WERI-Rb-1 (cell line): ENCODE results near the gene STRA6.

Source experiments
- DNase-seq: peaks from one replicate; pipeline ENCODE4 v3.0.0-alpha.2; 2020
- H3K27ac ChIP-seq: fragments of 250-450 bp; sonication (Bioruptor Pico); 2 replicates; pipeline ENCODE4 v1.5.1; 2020; ENCODE audit warnings: mild to moderate bottlenecking, moderate library complexity
- H3K27me3 ChIP-seq: fragments of 250-450 bp; sonication (Bioruptor Pico); 2 replicates; pipeline ENCODE4 v1.5.1; 2021; ENCODE audit warnings: mild to moderate bottlenecking, low read depth, moderate library complexity; ENCODE audit not compliant: insufficient read depth, severe bottlenecking
- H3K36me3 ChIP-seq: fragments of 250-450 bp; sonication (Bioruptor Pico); 2 replicates; pipeline ENCODE4 v1.5.1; 2020; ENCODE audit warnings: mild to moderate bottlenecking, moderate library complexity
- H3K4me3 ChIP-seq: 2 replicates; pipeline ENCODE4 v1.5.1; 2011; ENCODE audit warnings: low read depth, mild to moderate bottlenecking, control low read depth, low read length
- H3K9me3 ChIP-seq: fragments of 250-450 bp; sonication (Bioruptor Pico); 2 replicates; pipeline ENCODE4 v1.5.1; 2021; ENCODE audit warnings: mild to moderate bottlenecking, moderate library complexity; ENCODE audit not compliant: severe bottlenecking
- TF ChIP-seq, protein P1 (sequence below): IDR thresholded peaks from 2 replicates; pipeline ENCODE4 v1.5.1; 2011; ENCODE audit warnings: low read depth, mild to moderate bottlenecking, control low read depth, inconsistent platforms, low read length

Gene STRA6

DNA sequence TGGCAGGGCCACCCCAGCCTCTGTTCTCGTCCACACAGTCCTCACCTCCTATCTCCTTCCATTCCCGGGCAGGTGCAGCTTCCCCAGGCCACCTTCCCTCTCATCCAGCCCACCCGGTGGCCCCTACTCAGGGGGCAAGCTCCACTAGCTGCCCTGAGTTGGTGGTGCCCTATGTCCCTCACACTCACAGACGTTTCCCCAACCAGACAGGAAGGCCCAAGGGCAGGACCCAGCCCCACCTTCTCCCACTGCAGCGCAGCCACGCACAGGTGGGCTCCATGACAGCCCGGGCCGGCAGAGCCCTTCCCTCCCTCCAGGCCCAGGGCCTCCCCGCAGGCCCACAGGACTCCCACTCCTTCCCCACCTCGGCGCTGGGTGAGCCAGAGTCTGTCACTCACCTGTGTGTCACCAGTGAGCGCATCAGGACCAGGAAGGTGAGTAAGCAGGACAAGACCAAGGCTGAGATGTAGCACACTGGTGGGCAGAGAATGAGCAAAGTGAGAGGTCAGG, 17.9 kb downstream of the STRA6 start:
- Histone ChIP-seq H3K9me3 (no peaks in the 10 kb centered on the region), H3K27ac (no peak overlapping the region), H3K4me3 (no peak overlapping the region), H3K27me3 (no peaks in the 10 kb centered on the region), H3K36me3 (peaks cover 56% of the 10 kb centered on the region)
- no peak for DNase-seq
- TF ChIP-seq, protein P1, sequence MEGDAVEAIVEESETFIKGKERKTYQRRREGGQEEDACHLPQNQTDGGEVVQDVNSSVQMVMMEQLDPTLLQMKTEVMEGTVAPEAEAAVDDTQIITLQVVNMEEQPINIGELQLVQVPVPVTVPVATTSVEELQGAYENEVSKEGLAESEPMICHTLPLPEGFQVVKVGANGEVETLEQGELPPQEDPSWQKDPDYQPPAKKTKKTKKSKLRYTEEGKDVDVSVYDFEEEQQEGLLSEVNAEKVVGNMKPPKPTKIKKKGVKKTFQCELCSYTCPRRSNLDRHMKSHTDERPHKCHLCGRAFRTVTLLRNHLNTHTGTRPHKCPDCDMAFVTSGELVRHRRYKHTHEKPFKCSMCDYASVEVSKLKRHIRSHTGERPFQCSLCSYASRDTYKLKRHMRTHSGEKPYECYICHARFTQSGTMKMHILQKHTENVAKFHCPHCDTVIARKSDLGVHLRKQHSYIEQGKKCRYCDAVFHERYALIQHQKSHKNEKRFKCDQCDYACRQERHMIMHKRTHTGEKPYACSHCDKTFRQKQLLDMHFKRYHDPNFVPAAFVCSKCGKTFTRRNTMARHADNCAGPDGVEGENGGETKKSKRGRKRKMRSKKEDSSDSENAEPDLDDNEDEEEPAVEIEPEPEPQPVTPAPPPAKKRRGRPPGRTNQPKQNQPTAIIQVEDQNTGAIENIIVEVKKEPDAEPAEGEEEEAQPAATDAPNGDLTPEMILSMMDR = no peak

DNA sequence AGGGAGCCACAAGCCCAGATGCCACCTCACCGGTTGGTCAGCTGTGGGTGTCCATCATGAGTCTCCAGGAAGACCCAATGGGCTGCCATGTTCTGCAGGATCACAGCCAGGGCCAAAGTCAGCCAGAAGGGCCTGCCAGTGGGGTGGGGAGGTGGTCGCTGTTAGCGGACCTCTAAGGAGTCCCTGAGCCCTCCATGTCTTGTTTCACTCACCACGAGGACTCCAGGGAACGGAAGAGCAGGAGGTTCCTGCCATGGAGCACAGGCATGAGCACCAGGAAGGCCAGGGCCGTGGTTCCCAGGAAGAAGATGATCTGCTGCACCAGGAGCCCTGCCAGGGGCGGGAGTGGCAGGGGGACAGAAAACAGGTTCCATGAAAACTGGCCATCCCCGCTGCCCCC, 20.5 kb downstream of the STRA6 start:
- Histone ChIP-seq H3K27ac (no peak overlapping the region), H3K4me3 (no peak overlapping the region), H3K36me3 (peaks cover 52% of the 10 kb centered on the region), H3K9me3 (no peaks in the 10 kb centered on the region), H3K27me3 (no peaks in the 10 kb centered on the region)
- TF ChIP-seq, protein P1 = no peak
- DNase-seq = no peak

DNA sequence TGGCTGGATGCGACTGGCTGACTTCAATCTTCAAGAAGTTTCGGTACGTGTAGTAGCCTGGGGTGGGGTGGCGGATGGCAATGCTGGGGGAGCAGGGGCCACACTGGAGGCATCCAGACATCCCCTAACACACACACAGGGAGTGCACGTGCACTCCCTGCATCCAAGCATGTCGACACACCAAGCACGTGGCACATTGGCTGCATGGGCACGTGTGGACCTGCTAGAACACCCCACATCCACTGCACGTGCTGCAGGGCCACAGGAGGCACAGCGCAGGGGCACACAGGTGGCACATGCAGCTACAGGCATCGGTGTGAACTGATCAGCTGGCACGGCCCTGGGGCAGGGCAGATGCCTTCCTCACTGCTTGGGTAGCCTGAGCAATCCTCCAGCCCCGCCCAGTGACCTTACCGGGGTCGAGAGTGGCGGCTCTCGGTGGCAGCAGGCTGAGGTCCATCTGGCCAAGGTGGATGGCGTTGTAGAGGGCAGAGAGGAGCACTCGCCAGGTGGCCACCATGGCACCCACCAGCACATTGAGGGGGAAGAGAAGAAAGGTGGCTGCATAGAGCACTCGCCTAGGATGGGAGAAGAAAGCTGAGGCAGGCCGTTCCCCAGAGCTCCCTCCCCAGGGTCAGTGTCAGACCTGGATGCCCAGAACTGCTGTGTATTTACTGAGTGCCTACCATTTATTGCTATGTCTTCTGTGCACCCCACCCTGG, 21.5 kb downstream of the STRA6 start:
- TF ChIP-seq, protein P1 = no peak
- DNase-seq = no peak

DNA sequence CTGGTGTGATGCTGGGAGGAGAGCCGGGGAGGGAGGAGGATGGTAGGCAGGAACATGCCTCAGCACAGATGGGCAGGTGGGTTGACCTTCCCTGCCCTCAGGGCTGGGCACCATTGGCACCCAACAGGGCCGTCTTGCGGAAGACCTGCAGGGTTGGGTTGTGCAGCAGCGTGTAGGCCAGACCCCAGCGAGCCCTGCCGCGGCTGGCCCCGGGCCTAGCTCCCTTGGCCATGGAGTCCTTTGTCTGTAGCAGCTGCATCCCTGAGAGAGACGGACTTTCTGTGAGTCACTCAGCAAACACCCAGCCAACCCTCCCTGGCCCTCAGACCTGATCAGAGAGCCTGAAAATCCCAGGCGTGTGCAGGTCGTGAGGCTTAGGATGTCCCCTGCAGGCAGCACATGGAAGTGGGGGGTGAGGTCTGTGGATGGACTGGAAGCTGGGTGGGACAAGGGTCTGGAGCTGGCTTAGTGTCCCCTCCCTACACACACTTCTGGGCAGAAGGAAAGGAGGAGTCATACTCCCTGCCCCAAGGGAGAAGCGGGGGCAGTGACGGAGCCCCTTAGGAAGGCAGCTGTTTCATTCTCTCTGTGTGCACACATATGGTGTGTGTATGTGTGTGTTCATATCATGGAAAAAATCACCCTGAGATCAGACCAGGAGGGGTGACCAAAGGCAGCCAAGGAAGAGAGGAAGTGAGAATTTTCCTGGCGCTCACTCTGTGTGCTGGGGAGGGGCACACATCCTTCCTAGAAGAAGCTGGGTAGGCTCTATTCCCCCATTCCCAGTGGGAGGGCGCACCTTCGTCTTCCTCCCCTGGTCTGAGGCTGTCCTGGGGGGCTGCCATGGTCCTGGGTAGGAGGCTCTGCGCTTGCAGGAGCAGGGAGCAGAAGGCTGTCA, 22.4 kb downstream of the STRA6 start:
- H3K36me3 ChIP-seq = peaks cover 52% of the 10 kb centered on the region
- DNase-seq = no peak
- H3K4me3 ChIP-seq = no peak overlapping the region
- no peaks in the 10 kb centered on the region for H3K9me3 ChIP-seq
- TF ChIP-seq, protein P1 = peak; percentile 31; the same call in 1 of the 2 replicates
- no peak overlapping the region for H3K27ac ChIP-seq
- no peaks in the 10 kb centered on the region for H3K27me3 ChIP-seq

More for the DNA sequence above, 21.5 kb downstream of the STRA6 start:
- Histone ChIP-seq H3K4me3 (no peak overlapping the region), H3K9me3 (no peaks in the 10 kb centered on the region), H3K27ac (no peak overlapping the region), H3K36me3 (peaks cover 52% of the 10 kb centered on the region), H3K27me3 (no peaks in the 10 kb centered on the region)

DNA sequence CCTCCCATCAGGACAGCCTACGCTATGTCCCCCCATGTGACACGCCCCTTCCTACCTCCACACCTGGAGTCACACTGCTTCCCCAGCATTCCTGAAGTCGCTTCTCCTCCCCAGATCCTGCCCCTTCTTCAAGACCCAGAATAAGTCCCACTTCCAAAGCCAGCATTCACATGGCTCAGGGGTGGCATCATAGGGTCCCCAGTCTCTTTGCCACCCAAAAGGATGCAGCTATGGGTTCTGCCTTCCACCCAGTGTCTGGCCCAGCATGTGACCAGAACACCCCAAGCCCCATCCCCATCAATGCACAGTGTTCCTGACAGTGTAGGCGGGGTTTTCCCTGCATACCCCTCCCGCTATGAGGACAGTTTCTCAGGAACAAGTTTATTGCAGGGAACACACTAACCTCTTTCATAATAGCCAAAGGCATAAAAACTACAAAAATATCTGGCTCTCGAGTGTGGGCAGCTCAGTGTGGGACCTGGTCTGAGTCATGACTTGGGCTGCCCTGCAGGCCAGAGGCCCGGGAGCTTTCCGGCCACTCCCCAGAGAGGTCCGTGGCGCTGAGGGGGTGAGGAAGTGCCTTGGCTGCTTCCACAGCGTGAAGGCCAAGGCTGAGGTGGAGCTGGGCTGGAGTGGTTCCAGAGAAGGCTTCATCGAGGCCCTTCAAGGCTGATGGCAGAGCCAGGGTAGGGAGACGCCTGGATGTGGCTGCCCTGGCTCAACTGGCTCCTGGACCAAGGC, 23.3 kb downstream of the STRA6 start:
- no peak for DNase-seq

More for the DNA sequence above, 23.3 kb downstream of the STRA6 start:
- Histone ChIP-seq H3K9me3 (no peaks in the 10 kb centered on the region), H3K4me3 (no peak overlapping the region), H3K27me3 (no peaks in the 10 kb centered on the region), H3K36me3 (peaks cover 52% of the 10 kb centered on the region), H3K27ac (no peak overlapping the region)
- TF ChIP-seq, protein P1 = no peak
